ENCODE results near the gene AMPH.
"Not testable (repeated sequence)": the region's sequence is repeated elsewhere in the genome, so short reads cannot be mapped to it uniquely, and the experiment has no call there.

GRCh38 chr7:38336148-38336515 is 295.0 kb downstream of the AMPH start:
- TF ChIP-seq EZH2 (IDR thresholded peaks at IDR 0.05); POLR2AphosphoS5 (IDR thresholded peaks at IDR 0.05; ENCODE audit: borderline replicate concordance, low read depth, low read length): not testable (repeated sequence)

All from SK-N-MC (cell line).